ENCODE data around the gene MAMDC2. TPM values are rescaled to one million over a fixed set of nuclear protein-coding genes. Genes with fewer than 3 reads are reported as not detected.

Gene MAMDC2
- total RNA-seq, 2 donors from 2014 or later: 0.44 to 1.4 TPM

GRCh38 chr9:70152350-70152749, 108.7 kb downstream of the MAMDC2 start:
- Mint-ChIP-seq H3K36me3 (ENCODE audit: low read depth) (no peaks in the 10 kb centered on the region), H3K4me1 (peaks cover 7% of the 10 kb centered on the region), H3K4me3 (no peak overlapping the region), H3K9me3 (no peaks in the 10 kb centered on the region), H3K27me3 (ENCODE audit: insufficient read depth) (no peaks in the 10 kb centered on the region), H3K27ac (no peak overlapping the region)
- Histone ChIP-seq H3K4me3 (ENCODE audit: low read length) (no peak overlapping the region), H3K4me1 (ENCODE audit: control insufficient read depth, insufficient read depth, low read length) (no peaks in the 10 kb centered on the region), H3K27me3 (ENCODE audit: control insufficient read depth, insufficient read depth, low read length, poor library complexity, severe bottlenecking) (no peaks in the 10 kb centered on the region), H3K9ac (ENCODE audit: extremely low read depth, low read length, poor library complexity, severe bottlenecking) (no peak overlapping the region), H3K9me3 (ENCODE audit: control insufficient read depth, low read length) (no peaks in the 10 kb centered on the region), H3K27ac (ENCODE audit: low read depth, low read length) (no peak overlapping the region), H3K36me3 (ENCODE audit: control insufficient read depth, insufficient read depth, low read length) (no peaks in the 10 kb centered on the region)
- 87 to 96% methylated on average over 2 to 3 of the region's 3 CpGs for WGBS, 2 experiments (ENCODE audit: insufficient coverage in 1 of 2, insufficient read length in 1 of 2)
- TF ChIP-seq, protein P1, sequence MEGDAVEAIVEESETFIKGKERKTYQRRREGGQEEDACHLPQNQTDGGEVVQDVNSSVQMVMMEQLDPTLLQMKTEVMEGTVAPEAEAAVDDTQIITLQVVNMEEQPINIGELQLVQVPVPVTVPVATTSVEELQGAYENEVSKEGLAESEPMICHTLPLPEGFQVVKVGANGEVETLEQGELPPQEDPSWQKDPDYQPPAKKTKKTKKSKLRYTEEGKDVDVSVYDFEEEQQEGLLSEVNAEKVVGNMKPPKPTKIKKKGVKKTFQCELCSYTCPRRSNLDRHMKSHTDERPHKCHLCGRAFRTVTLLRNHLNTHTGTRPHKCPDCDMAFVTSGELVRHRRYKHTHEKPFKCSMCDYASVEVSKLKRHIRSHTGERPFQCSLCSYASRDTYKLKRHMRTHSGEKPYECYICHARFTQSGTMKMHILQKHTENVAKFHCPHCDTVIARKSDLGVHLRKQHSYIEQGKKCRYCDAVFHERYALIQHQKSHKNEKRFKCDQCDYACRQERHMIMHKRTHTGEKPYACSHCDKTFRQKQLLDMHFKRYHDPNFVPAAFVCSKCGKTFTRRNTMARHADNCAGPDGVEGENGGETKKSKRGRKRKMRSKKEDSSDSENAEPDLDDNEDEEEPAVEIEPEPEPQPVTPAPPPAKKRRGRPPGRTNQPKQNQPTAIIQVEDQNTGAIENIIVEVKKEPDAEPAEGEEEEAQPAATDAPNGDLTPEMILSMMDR (conservative IDR thresholded peaks at IDR 0.05): no peak
- no peak for DNase-seq

GRCh38 chr9:70156729-70157128, 113.1 kb downstream of the MAMDC2 start:
- TF ChIP-seq, protein P1 (conservative IDR thresholded peaks at IDR 0.05): no peak
- H3K27me3 ChIP-seq (ENCODE audit: control insufficient read depth, insufficient read depth, low read length, poor library complexity, severe bottlenecking): no peaks in the 10 kb centered on the region
- Mint-ChIP-seq H3K4me3 (no peak overlapping the region), H3K27ac (no peak overlapping the region), H3K4me1 (peaks cover 7% of the 10 kb centered on the region), H3K9me3 (no peaks in the 10 kb centered on the region), H3K36me3 (ENCODE audit: low read depth) (no peaks in the 10 kb centered on the region), H3K27me3 (ENCODE audit: insufficient read depth) (no peaks in the 10 kb centered on the region)
- no peaks in the 10 kb centered on the region for H3K4me1 ChIP-seq (ENCODE audit: control insufficient read depth, insufficient read depth, low read length)
- no peaks in the 10 kb centered on the region for H3K9me3 ChIP-seq (ENCODE audit: control insufficient read depth, low read length)
- no peak overlapping the region for H3K9ac ChIP-seq (ENCODE audit: extremely low read depth, low read length, poor library complexity, severe bottlenecking)
- no peaks in the 10 kb centered on the region for H3K36me3 ChIP-seq (ENCODE audit: control insufficient read depth, insufficient read depth, low read length)
- H3K4me3 ChIP-seq (ENCODE audit: low read length): no peak overlapping the region
- DNase-seq: no peak
- 84 to 90% methylated on average over 2 to 3 of the region's 3 CpGs for WGBS, 2 experiments (ENCODE audit: insufficient coverage in 1 of 2, insufficient read length in 1 of 2)
- H3K27ac ChIP-seq (ENCODE audit: low read depth, low read length): no peak overlapping the region

DNA sequence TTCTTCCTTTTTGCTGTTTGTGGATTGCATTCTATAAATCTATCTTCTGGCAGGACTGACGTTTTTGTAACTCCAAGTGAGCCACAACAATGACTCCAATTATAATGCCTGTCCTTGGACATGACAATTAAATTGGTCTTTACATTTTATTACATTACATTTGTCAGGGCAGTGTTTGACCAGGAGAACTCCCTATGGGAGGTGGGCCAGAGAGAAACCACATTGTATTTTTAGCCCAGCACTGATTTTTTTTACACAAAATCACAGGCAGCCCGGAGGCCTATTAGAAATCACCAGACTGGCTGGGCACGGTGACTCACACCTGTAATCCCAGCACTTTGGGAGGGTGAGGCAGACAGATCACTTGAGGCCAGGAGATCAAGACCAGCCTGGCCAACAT, 116.0 kb downstream of the MAMDC2 start:
- no peaks in the 10 kb centered on the region for H3K9me3 Mint-ChIP-seq
- Histone ChIP-seq H3K27ac (ENCODE audit: low read depth, low read length) (no peak overlapping the region), H3K36me3 (ENCODE audit: control insufficient read depth, insufficient read depth, low read length) (no peaks in the 10 kb centered on the region), H3K9ac (ENCODE audit: extremely low read depth, low read length, poor library complexity, severe bottlenecking) (no peak overlapping the region), H3K27me3 (ENCODE audit: control insufficient read depth, insufficient read depth, low read length, poor library complexity, severe bottlenecking) (no peaks in the 10 kb centered on the region), H3K4me1 (ENCODE audit: control insufficient read depth, insufficient read depth, low read length) (no peaks in the 10 kb centered on the region), H3K9me3 (ENCODE audit: control insufficient read depth, low read length) (no peaks in the 10 kb centered on the region), H3K4me3 (ENCODE audit: low read length) (no peak overlapping the region)
- H3K27ac Mint-ChIP-seq: no peak overlapping the region
- no peaks in the 10 kb centered on the region for H3K36me3 Mint-ChIP-seq (ENCODE audit: low read depth)
- no peaks in the 10 kb centered on the region for H3K27me3 Mint-ChIP-seq (ENCODE audit: insufficient read depth)
- H3K4me3 Mint-ChIP-seq: no peak overlapping the region
- peaks cover 3% of the 10 kb centered on the region for H3K4me1 Mint-ChIP-seq
- TF ChIP-seq, protein P1 (conservative IDR thresholded peaks at IDR 0.05): no peak
- DNase-seq: no peak
- WGBS, 2 experiments (ENCODE audit: insufficient coverage in 1 of 2, insufficient read length in 1 of 2): 86 to 95% methylated on average over 2 to 3 of the region's 3 CpGs
